Ectodermal cell (in vitro differentiated cells): Measurements from ENCODE around the gene COL11A2.

ENCODE experiments used
- H3K27ac ChIP-seq: 2 replicates; pipeline ENCODE4 v1.7.0; 2013; ENCODE audit warnings: mild to moderate bottlenecking, low read depth, low read length; ENCODE audit not compliant: insufficient read depth, poor library complexity, severe bottlenecking
- H3K27me3 ChIP-seq: 2 replicates; pipeline ENCODE4 v1.7.0; 2013; ENCODE audit warnings: mild to moderate bottlenecking, low read length; ENCODE audit not compliant: insufficient read depth, control insufficient read depth, poor library complexity, severe bottlenecking
- H3K36me3 ChIP-seq: one replicate; pipeline ENCODE4 v1.7.0; 2013; ENCODE audit warnings: low read length; ENCODE audit not compliant: control insufficient read depth, insufficient read depth
- H3K4me1 ChIP-seq: one replicate; pipeline ENCODE4 v1.7.0; 2013; ENCODE audit warnings: low read length; ENCODE audit not compliant: control insufficient read depth, insufficient read depth
- H3K4me3 ChIP-seq: 2 replicates; pipeline ENCODE4 v1.7.0; 2013; ENCODE audit warnings: low read depth, low read length, control low read depth; ENCODE audit not compliant: insufficient read depth
- H3K9me3 ChIP-seq: 2 replicates; pipeline ENCODE4 v1.7.0; 2013; ENCODE audit warnings: mild to moderate bottlenecking, low read length, moderate library complexity; ENCODE audit not compliant: control insufficient read depth
- WGBS, 2 experiments: methylation state at CpG; one replicate each; pipeline ENCODE4 v1.1.7; 2013; ENCODE audit warnings: missing lambda C conversion rate in 2 of 2; 5-methylcytosine and 5-hydroxymethylcytosine counted together

The COL11A2 gene

DNA sequence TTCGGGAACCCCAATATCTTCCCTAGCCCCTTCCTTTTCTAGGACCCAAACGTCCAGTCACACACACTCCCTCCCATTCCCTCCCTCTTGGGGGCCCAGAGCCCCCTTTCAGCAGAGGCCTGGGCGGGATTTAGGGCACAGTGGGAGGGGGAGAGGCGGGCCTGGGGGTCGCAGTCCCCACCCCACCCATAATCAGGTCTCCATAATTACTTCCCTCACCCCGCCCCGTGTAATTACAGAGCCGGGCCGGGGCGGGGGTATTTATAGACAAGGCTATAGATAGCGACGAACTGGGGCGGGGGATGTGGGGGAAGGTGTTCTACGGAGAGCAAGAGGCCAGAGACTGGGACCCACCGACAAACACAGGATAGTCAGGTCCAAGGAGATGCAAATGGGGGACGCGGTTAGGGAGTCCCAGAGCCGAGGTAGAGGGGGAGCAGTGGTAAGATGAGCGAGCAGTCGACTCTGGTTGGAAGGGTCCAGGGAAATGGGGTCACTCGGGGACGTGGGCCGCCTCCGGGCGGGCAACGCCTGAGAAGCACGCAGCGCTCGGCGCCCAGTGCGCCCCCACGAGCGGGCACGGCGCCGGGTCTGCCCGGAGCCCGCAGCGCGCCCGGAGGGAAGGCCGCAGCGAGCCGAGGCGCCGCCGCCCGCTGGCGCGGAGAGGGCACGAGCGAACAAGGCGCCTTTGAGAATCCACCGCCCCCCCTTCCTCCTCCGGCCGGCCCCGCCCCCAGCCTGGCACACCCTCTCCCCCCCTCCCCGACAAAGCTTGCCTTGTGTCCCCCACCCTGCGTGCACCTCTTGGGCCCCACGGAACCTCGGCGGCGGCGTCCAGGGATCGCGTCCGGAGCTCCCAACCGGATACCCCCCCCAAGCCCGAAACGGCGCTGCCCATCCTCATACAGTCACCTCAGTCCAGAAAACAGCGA is 670 bp upstream of the COL11A2 start:
- peaks cover 12% of the 10 kb centered on the region for H3K4me1 ChIP-seq
- H3K4me3 ChIP-seq: peak overlapping the region; percentile 22
- peaks cover 8% of the 10 kb centered on the region for H3K36me3 ChIP-seq
- H3K27ac ChIP-seq: no peak overlapping the region
- H3K9me3 ChIP-seq: no peaks in the 10 kb centered on the region
- 5% methylated on average over 62 to 71 of the region's 72 CpGs for whole genome bisulfite sequencing, 2 experiments
- peaks cover 28% of the 10 kb centered on the region for H3K27me3 ChIP-seq

- Histone ChIP-seq H3K27ac (no peak overlapping the region), H3K9me3 (no peaks in the 10 kb centered on the region), H3K4me1 (peaks cover 12% of the 10 kb centered on the region), H3K36me3 (peaks cover 8% of the 10 kb centered on the region), H3K4me3 (peak overlapping the region; percentile 11), H3K27me3 (peaks cover 32% of the 10 kb centered on the region)
- 64 to 68% methylated on average over 8 of the region's 8 CpGs for WGBS, 2 experiments
Observed at GRCh38 chr6:33191383-33192104, 723 bp downstream of the COL11A2 start.

DNA sequence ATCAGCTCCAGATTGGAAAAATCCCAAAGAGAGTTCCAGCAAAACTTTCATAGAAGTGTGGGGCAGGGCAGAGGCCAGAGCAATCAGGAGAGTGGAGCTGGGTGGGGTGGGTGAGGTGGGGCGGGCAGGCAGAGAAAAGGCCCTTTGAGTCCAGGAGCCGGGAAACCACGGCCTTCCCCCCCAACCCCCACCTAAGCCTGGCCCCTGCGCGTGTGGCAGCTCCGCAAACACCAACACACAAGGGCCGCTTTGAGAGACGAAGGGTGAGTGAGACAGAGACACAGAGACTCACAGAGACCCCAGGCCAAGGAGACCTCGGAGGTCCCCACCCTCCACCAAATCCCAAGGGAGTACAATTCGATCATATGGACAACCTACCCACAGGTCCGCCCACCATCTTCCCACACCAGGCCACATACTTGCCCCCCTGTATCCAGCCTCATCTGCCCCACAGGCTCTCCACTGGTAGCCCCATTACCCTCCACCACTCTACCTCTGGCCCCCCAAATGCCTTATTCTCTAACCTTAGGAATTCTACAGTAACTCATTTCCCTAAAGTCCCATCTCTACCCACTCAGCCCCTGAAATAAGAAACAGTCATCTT is 1.7 kb downstream of the COL11A2 start:
- H3K4me3 ChIP-seq: no peak overlapping the region
- H3K27ac ChIP-seq: no peak overlapping the region
- H3K36me3 ChIP-seq: peaks cover 4% of the 10 kb centered on the region
- peaks cover 12% of the 10 kb centered on the region for H3K4me1 ChIP-seq
- H3K9me3 ChIP-seq: no peaks in the 10 kb centered on the region
- 84 to 89% methylated on average over 11 of the region's 11 CpGs for WGBS, 2 experiments
- peaks cover 37% of the 10 kb centered on the region for H3K27me3 ChIP-seq

GRCh38 chr6:33189625-33190448 is 2.4 kb downstream of the COL11A2 start:
- Histone ChIP-seq H3K4me1 (peaks cover 12% of the 10 kb centered on the region), H3K9me3 (no peaks in the 10 kb centered on the region), H3K27me3 (peaks cover 37% of the 10 kb centered on the region), H3K4me3 (no peak overlapping the region), H3K27ac (no peak overlapping the region), H3K36me3 (peaks cover 2% of the 10 kb centered on the region)
- 77 to 83% methylated on average over 7 of the region's 7 CpGs for WGBS, 2 experiments

DNA sequence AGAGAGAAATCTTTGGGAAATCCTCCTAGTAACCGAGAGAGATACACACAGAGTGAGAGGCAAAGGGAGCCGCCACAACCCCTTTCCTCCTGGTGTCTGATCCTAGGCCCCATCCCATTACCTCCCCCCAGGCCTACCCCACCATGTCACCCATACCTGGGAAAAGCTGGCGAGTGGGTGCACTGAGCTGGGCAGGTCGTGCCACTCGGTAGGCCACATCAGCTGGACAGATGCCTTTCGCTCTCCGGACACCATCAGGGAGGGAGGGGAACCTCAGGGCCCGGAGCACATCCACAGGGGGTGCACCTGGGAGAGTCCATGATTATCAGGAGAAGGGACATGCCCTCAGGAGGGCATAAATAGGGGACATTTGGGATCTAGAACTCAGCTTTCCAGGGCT is 3.1 kb downstream of the COL11A2 start:
- 83 to 86% methylated on average over 8 of the region's 8 CpGs for WGBS, 2 experiments
- Histone ChIP-seq H3K27me3 (peaks cover 37% of the 10 kb centered on the region), H3K4me1 (peaks cover 12% of the 10 kb centered on the region), H3K9me3 (no peaks in the 10 kb centered on the region), H3K27ac (no peak overlapping the region), H3K36me3 (no peaks in the 10 kb centered on the region), H3K4me3 (no peak overlapping the region)

DNA sequence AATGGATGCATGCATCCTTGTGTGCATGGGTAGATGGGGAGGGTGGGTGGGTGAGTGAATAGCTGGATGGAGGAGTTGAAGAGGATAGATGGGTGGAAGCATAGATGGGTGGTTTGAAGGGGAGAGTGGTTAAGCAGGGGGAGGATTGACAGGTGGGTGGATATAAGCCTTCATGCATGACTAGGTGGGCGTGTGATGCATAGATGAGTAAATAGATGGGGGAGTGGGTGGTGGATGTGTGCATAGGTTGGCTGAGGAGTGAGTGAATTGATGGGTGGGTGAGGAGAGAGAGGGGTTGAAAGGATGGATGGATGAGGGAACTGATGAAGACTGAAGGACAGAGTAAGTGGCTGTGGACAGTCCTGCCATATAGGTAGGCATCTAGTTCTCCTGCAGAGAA is 4.5 kb downstream of the COL11A2 start:
- 76 to 84% methylated on average over 1 of the region's 1 CpG for WGBS, 2 experiments
- H3K9me3 ChIP-seq: no peaks in the 10 kb centered on the region
- peaks cover 33% of the 10 kb centered on the region for H3K27me3 ChIP-seq
- H3K4me1 ChIP-seq: peaks cover 12% of the 10 kb centered on the region
- no peak overlapping the region for H3K4me3 ChIP-seq
- H3K36me3 ChIP-seq: no peaks in the 10 kb centered on the region
- no peak overlapping the region for H3K27ac ChIP-seq

GRCh38 chr6:33185654-33186187 is 6.5 kb downstream of the COL11A2 start:
- no peak overlapping the region for H3K4me3 ChIP-seq
- 77 to 80% methylated on average over 4 of the region's 4 CpGs for WGBS, 2 experiments
- no peaks in the 10 kb centered on the region for H3K9me3 ChIP-seq
- no peak overlapping the region for H3K27ac ChIP-seq
- H3K36me3 ChIP-seq: no peaks in the 10 kb centered on the region
- H3K4me1 ChIP-seq: no peaks in the 10 kb centered on the region
- peaks cover 12% of the 10 kb centered on the region for H3K27me3 ChIP-seq

GRCh38 chr6:33185190-33185589 is 7.1 kb downstream of the COL11A2 start:
- H3K36me3 ChIP-seq: no peaks in the 10 kb centered on the region
- H3K27me3 ChIP-seq: peaks cover 10% of the 10 kb centered on the region

GRCh38 chr6:33183071-33183683 is 9.1 kb downstream of the COL11A2 start:
- no peak overlapping the region for H3K27ac ChIP-seq
- WGBS, 2 experiments: 94 to 96% methylated on average over 5 of the region's 5 CpGs
- peaks cover 9% of the 10 kb centered on the region for H3K27me3 ChIP-seq
- no peak overlapping the region for H3K4me3 ChIP-seq
- H3K4me1 ChIP-seq: no peaks in the 10 kb centered on the region
- H3K36me3 ChIP-seq: no peaks in the 10 kb centered on the region
- H3K9me3 ChIP-seq: no peaks in the 10 kb centered on the region

More at GRCh38 chr6:33185190-33185589, 7.1 kb downstream of the COL11A2 start:
- Histone ChIP-seq H3K4me1 (no peaks in the 10 kb centered on the region), H3K9me3 (no peaks in the 10 kb centered on the region), H3K27ac (no peak overlapping the region), H3K4me3 (no peak overlapping the region)
- WGBS, 2 experiments: 73 to 74% methylated on average over 8 of the region's 9 CpGs
